Trophoblast cell (in vitro differentiated cells and primary cell): ENCODE data around the gene IQSEC1.

Experiments
- DNase-seq, 2 donors: peaks; one replicate each; pipeline ENCODE4 v3.0.0-alpha.2; 2016
- H2AFZ ChIP-seq: 2 replicates; pipeline ENCODE4 v1.6.1; 2013; ENCODE audit warnings: low read length, moderate library complexity, mild to moderate bottlenecking; ENCODE audit not compliant: insufficient read depth, poor library complexity
- H2AK5ac ChIP-seq: 2 replicates; pipeline ENCODE4 v1.6.1; 2013; ENCODE audit warnings: mild to moderate bottlenecking, low read length
- H2BK120ac ChIP-seq: 2 replicates; pipeline ENCODE4 v1.6.1; 2013; ENCODE audit warnings: low read length, mild to moderate bottlenecking, moderate library complexity; ENCODE audit not compliant: insufficient read depth, poor library complexity
- H2BK12ac ChIP-seq: 2 replicates; pipeline ENCODE4 v1.6.1; 2013; ENCODE audit warnings: mild to moderate bottlenecking, low read length, moderate library complexity
- H2BK5ac ChIP-seq: 2 replicates; pipeline ENCODE4 v1.6.1; 2013; ENCODE audit warnings: low read length, low read depth, moderate library complexity, mild to moderate bottlenecking; ENCODE audit not compliant: poor library complexity
- H3K14ac ChIP-seq: 2 replicates; pipeline ENCODE4 v1.6.1; 2013; ENCODE audit warnings: mild to moderate bottlenecking, low read length
- H3K18ac ChIP-seq: 2 replicates; pipeline ENCODE4 v1.6.1; 2013; ENCODE audit warnings: mild to moderate bottlenecking, low read length
- H3K23ac ChIP-seq: 2 replicates; pipeline ENCODE4 v1.6.1; 2013; ENCODE audit warnings: low read length
- H3K27ac ChIP-seq: 2 replicates; pipeline ENCODE4 v1.5.1; 2013; ENCODE audit warnings: low read depth, mild to moderate bottlenecking, inconsistent platforms, low read length, moderate library complexity
- H3K27me3 ChIP-seq: 2 replicates; pipeline ENCODE4 v1.6.1; 2013; ENCODE audit warnings: inconsistent platforms, mild to moderate bottlenecking, low read length, moderate library complexity; ENCODE audit not compliant: insufficient read depth
- H3K36me3 ChIP-seq, 2 experiments: 1 replicate in 1 of 2; 2 replicates in 1 of 2; pipeline ENCODE4 v1.6.1; 2013; ENCODE audit warnings: low read length in 2 of 2, mild to moderate bottlenecking in 2 of 2, moderate library complexity in 1 of 2; ENCODE audit not compliant: insufficient read depth in 2 of 2, control insufficient read depth in 1 of 2
- H3K4ac ChIP-seq: 2 replicates; pipeline ENCODE4 v1.6.1; 2013; ENCODE audit warnings: low read depth, mild to moderate bottlenecking, low read length, moderate library complexity
- H3K4me1 ChIP-seq, 2 experiments: 1 replicate in 1 of 2; 2 replicates in 1 of 2; pipeline ENCODE4 v1.6.1; 2013; ENCODE audit warnings: low read length in 2 of 2, mild to moderate bottlenecking in 2 of 2, moderate library complexity in 1 of 2; ENCODE audit not compliant: insufficient read depth in 2 of 2, control insufficient read depth in 1 of 2
- H3K4me2 ChIP-seq: 2 replicates; pipeline ENCODE4 v1.6.1; 2013; ENCODE audit warnings: inconsistent platforms, mild to moderate bottlenecking, low read length, moderate library complexity
- H3K4me3 ChIP-seq: 2 replicates; pipeline ENCODE4 v1.5.1; 2013; ENCODE audit warnings: mild to moderate bottlenecking, low read depth, low read length, inconsistent platforms
- H3K79me1 ChIP-seq: one replicate; pipeline ENCODE4 v1.6.1; 2013; ENCODE audit warnings: low read length
- H3K79me2 ChIP-seq: 2 replicates; pipeline ENCODE4 v1.6.1; 2013; ENCODE audit warnings: low read length, mild to moderate bottlenecking; ENCODE audit not compliant: control insufficient read depth, insufficient read depth, poor library complexity
- H3K9ac ChIP-seq: 2 replicates; pipeline ENCODE4 v1.6.1; 2013; ENCODE audit warnings: mild to moderate bottlenecking, low read length
- H3K9me3 ChIP-seq: 2 replicates; pipeline ENCODE4 v1.6.1; 2013; ENCODE audit warnings: low read depth, mild to moderate bottlenecking, control low read depth, inconsistent platforms, low read length; ENCODE audit not compliant: insufficient read depth
- H4K12ac ChIP-seq: 2 replicates; pipeline ENCODE4 v1.6.1; 2013; ENCODE audit warnings: low read depth, mild to moderate bottlenecking, low read length, moderate library complexity
- H4K8ac ChIP-seq: 2 replicates; pipeline ENCODE4 v1.6.1; 2013; ENCODE audit warnings: low read depth, mild to moderate bottlenecking, low read length, moderate library complexity
- H4K91ac ChIP-seq: one replicate; pipeline ENCODE4 v1.6.1; 2013; ENCODE audit warnings: low read depth, mild to moderate bottlenecking, low read length, moderate library complexity
- WGBS: extraction: QIAGEN DNeasy Blood & Tissue Kit; methylation state at CpG from one replicate; pipeline ENCODE4 v1.1.7; 2013; ENCODE audit warnings: missing lambda C conversion rate; ENCODE audit not compliant: insufficient read length, insufficient coverage; ENCODE audit errors: extremely low coverage; 5-methylcytosine and 5-hydroxymethylcytosine counted together

The IQSEC1 gene

GRCh38 chr3:13070391-13071070 is 2.7 kb downstream of the IQSEC1 start:
- Histone ChIP-seq H3K14ac (no peak overlapping the region), H3K4me3 (no peak overlapping the region), H2BK12ac (no peak overlapping the region), H3K4me1 (no peaks in the 10 kb centered on the region), H3K4me2 (no peak overlapping the region), H2BK5ac (no peak overlapping the region), H3K9me3 (peaks cover 7% of the 10 kb centered on the region), H3K4ac (no peak overlapping the region), H3K9ac (no peak overlapping the region), H3K27ac (no peak overlapping the region), H2AK5ac (no peak overlapping the region), H3K36me3 (no peaks in the 10 kb centered on the region), H3K79me1 (no peaks in the 10 kb centered on the region), H4K8ac (no peak overlapping the region), H3K27me3 (peaks cover 33% of the 10 kb centered on the region), H4K91ac (no peak overlapping the region), H3K18ac (no peak overlapping the region), H4K12ac (no peak overlapping the region), H3K79me2 (no peaks in the 10 kb centered on the region), H2BK120ac (no peak overlapping the region), H3K23ac (no peak overlapping the region), H2AFZ (no peak overlapping the region)
- no peak for DNase-seq
- WGBS: no CpG with 5 or more reads among the region's 11 CpGs

GRCh38 chr3:13069495-13069894 is 3.7 kb downstream of the IQSEC1 start:
- no peak overlapping the region for H3K4me2 ChIP-seq
- H3K36me3 ChIP-seq: no peaks in the 10 kb centered on the region
- H3K9ac ChIP-seq: no peak overlapping the region
- no peaks in the 10 kb centered on the region for H3K79me1 ChIP-seq
- WGBS: no CpG with 5 or more reads among the region's 4 CpGs
- H2AK5ac ChIP-seq: no peak overlapping the region
- no peak overlapping the region for H3K4me3 ChIP-seq
- H3K4ac ChIP-seq: no peak overlapping the region
- H3K18ac ChIP-seq: no peak overlapping the region
- H4K8ac ChIP-seq: no peak overlapping the region
- H2BK5ac ChIP-seq: no peak overlapping the region
- peaks cover 24% of the 10 kb centered on the region for H3K27me3 ChIP-seq
- H2BK12ac ChIP-seq: no peak overlapping the region
- no peak overlapping the region for H4K91ac ChIP-seq
- no peak for DNase-seq
- H3K14ac ChIP-seq: no peak overlapping the region
- no peak overlapping the region for H3K27ac ChIP-seq
- no peak overlapping the region for H3K23ac ChIP-seq
- H2AFZ ChIP-seq: no peak overlapping the region
- H3K79me2 ChIP-seq: no peaks in the 10 kb centered on the region
- no peak overlapping the region for H2BK120ac ChIP-seq
- H3K9me3 ChIP-seq: peaks cover 7% of the 10 kb centered on the region
- H3K4me1 ChIP-seq: no peaks in the 10 kb centered on the region
- H4K12ac ChIP-seq: no peak overlapping the region

DNA sequence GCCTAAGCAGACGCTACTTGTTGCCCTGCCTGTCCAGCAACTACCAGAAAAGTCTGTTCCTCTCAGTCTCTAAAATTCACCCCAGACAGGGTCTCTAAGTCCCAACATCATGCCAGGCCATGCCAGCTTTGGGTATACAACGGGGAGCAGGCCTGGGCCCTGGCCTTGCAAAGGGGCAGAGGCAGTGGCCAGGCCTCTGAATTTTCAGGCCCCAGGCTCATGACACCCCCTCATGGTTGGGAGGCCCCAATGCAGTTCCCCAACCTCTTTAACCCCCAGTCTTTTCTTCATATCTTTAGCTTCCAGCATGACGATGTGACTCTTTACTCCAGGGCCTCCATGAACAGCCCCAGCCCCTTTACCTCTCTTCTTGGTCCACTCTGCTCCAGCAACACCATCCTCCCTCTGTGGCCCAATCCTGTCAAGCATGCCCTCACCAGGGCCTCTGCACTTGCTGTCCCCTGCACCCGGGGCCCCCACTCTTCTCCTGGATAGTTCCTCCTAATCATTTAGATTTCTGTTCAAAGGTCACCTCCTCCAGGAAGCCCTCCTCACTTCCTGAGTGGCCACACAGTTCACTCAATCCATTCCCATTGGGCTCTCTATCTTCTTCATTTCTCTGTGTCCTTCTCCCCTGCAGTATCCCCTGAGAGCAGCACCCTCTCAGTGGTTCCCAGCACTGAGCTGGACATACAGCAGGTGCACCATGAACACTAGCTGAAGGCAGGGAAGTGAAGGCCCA is 4.8 kb downstream of the IQSEC1 start:
- H3K18ac ChIP-seq: no peak overlapping the region
- DNase-seq: no peak
- H4K12ac ChIP-seq: no peak overlapping the region
- H3K9ac ChIP-seq: no peak overlapping the region
- H2AK5ac ChIP-seq: no peak overlapping the region
- no peak overlapping the region for H3K23ac ChIP-seq
- WGBS: no CpG with 5 or more reads among the region's 4 CpGs
- H3K27ac ChIP-seq: no peak overlapping the region
- H2BK5ac ChIP-seq: no peak overlapping the region
- H3K36me3 ChIP-seq: no peaks in the 10 kb centered on the region
- H4K91ac ChIP-seq: no peak overlapping the region
- H3K79me2 ChIP-seq: no peaks in the 10 kb centered on the region
- no peak overlapping the region for H3K4me3 ChIP-seq
- H3K4me1 ChIP-seq: no peaks in the 10 kb centered on the region
- no peaks in the 10 kb centered on the region for H3K79me1 ChIP-seq
- no peak overlapping the region for H2BK12ac ChIP-seq
- no peak overlapping the region for H3K14ac ChIP-seq
- H4K8ac ChIP-seq: no peak overlapping the region
- no peak overlapping the region for H2BK120ac ChIP-seq
- H2AFZ ChIP-seq: no peak overlapping the region
- peaks cover 14% of the 10 kb centered on the region for H3K27me3 ChIP-seq
- no peaks in the 10 kb centered on the region for H3K9me3 ChIP-seq
- H3K4me2 ChIP-seq: no peak overlapping the region
- no peak overlapping the region for H3K4ac ChIP-seq

DNA sequence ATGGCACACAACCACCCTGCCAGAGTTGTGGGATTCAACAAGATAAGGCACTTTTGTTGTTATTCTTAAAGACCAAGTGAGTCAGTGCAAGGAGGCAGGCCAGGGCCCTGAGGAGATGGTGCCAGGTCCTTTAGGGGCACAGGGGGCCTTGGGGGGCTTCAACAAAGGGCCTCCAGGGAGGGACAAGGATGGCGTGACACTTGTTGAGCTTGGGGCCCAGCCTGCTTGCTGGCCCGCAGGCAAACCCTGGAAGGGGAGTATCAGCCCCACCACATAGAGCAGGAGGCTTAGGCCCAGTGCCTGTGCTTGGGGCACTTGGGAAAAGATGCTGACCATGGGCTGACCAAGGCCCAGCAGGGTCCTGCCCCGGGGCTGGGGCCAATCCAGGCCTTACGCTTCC is 5.5 kb downstream of the IQSEC1 start:
- Histone ChIP-seq H3K9ac (no peak overlapping the region), H2BK5ac (no peak overlapping the region), H3K79me2 (no peaks in the 10 kb centered on the region), H3K36me3 (no peaks in the 10 kb centered on the region), H3K27ac (no peak overlapping the region), H2AFZ (no peak overlapping the region), H2AK5ac (no peak overlapping the region), H3K27me3 (peaks cover 8% of the 10 kb centered on the region), H3K4me2 (no peak overlapping the region), H2BK120ac (no peak overlapping the region), H3K9me3 (no peaks in the 10 kb centered on the region), H3K4ac (no peak overlapping the region), H3K14ac (no peak overlapping the region), H3K18ac (no peak overlapping the region), H3K4me3 (no peak overlapping the region), H3K79me1 (no peaks in the 10 kb centered on the region), H3K23ac (no peak overlapping the region), H4K91ac (no peak overlapping the region), H4K12ac (no peak overlapping the region), H3K4me1 (no peaks in the 10 kb centered on the region), H4K8ac (no peak overlapping the region), H2BK12ac (no peak overlapping the region)
- no CpG with 5 or more reads among the region's 4 CpGs for WGBS
- no peak for DNase-seq
